CD14-positive monocyte (primary cell): ENCODE measurements around the gene ZNHIT2. TPM values are rescaled to one million over a fixed set of nuclear protein-coding genes. Genes with fewer than 3 reads are reported as not detected.
"Not testable (repeated sequence)": the region's sequence is repeated elsewhere in the genome, so short reads cannot be mapped to it uniquely, and the experiment has no call there.

Experiments
- DNase-seq, 3 donors: peaks; one replicate each; pipeline ENCODE4 v3.0.0-alpha.2; 2011 to 2022
- H2AFZ ChIP-seq: 2 replicates; pipeline ENCODE4 v1.6.0; 2012; ENCODE audit warnings: mild to moderate bottlenecking, low read depth, low read length, inconsistent platforms; ENCODE audit not compliant: insufficient read depth, poor library complexity, severe bottlenecking
- H3K27ac ChIP-seq, 2 donors: 1 replicate in 1 of 2; 2 replicates in 1 of 2; pipeline ENCODE4 v1.5.1; 2012 to 2013; ENCODE audit warnings: low read length in 2 of 2, control low read depth in 1 of 2, inconsistent platforms in 1 of 2, low read depth in 1 of 2, mild to moderate bottlenecking in 1 of 2
- H3K27me3 ChIP-seq, 2 donors: one replicate each; pipeline versions ENCODE4 v1.6.0 to v1.6.1; 2011 to 2013; ENCODE audit warnings: low read length in 2 of 2; ENCODE audit not compliant: control insufficient read depth in 2 of 2, insufficient read depth in 2 of 2
- H3K36me3 ChIP-seq, 2 donors: replicated peaks in 1 of 2; 1 replicate in 1 of 2; 2 replicates in 1 of 2; pipeline versions ENCODE4 v1.5.1 to v1.6.1; 2012 to 2013; ENCODE audit warnings: low read length in 2 of 2, control low read depth in 1 of 2, inconsistent platforms in 1 of 2, mild to moderate bottlenecking in 1 of 2; ENCODE audit not compliant: insufficient read depth in 2 of 2, control insufficient read depth in 1 of 2
- H3K4me1 ChIP-seq, 2 donors: 1 replicate in 1 of 2; 2 replicates in 1 of 2; pipeline versions ENCODE4 v1.5.1 to v1.6.1; 2012 to 2013; ENCODE audit warnings: low read length in 2 of 2, control low read depth in 1 of 2, inconsistent platforms in 1 of 2, mild to moderate bottlenecking in 1 of 2, moderate library complexity in 1 of 2; ENCODE audit not compliant: insufficient read depth in 2 of 2, control insufficient read depth in 1 of 2
- H3K4me2 ChIP-seq: replicated peaks from 2 replicates; pipeline ENCODE3; 2012; ENCODE audit warnings: low read length, moderate library complexity, mild to moderate bottlenecking; ENCODE audit not compliant: poor library complexity, severe bottlenecking; ENCODE audit errors: extremely low read depth
- H3K4me3 ChIP-seq, 3 experiments: fragments of 200-600 bp in 1 of 3; sonication (generic) in 1 of 3; replicated peaks in 1 of 3; 1 replicate in 2 of 3; 2 replicates in 1 of 3; pipeline ENCODE4 v1.5.1; 2011 to 2013; ENCODE audit warnings: low read length in 3 of 3, mild to moderate bottlenecking in 3 of 3, control low read depth in 2 of 3, low read depth in 2 of 3, inconsistent platforms in 1 of 3, moderate library complexity in 1 of 3
- H3K79me2 ChIP-seq: 2 replicates; pipeline ENCODE4 v1.6.0; 2012; ENCODE audit warnings: mild to moderate bottlenecking, control low read depth, inconsistent platforms, low read length, moderate library complexity; ENCODE audit not compliant: insufficient read depth
- H3K9ac ChIP-seq: 2 replicates; pipeline ENCODE4 v1.6.0; 2017; ENCODE audit warnings: low read length, mild to moderate bottlenecking; ENCODE audit not compliant: insufficient read depth, poor library complexity, severe bottlenecking
- H3K9me3 ChIP-seq, 2 donors: replicated peaks in 1 of 2; 1 replicate in 1 of 2; 2 replicates in 1 of 2; pipeline versions ENCODE4 v1.5.1 to v1.6.1; 2012 to 2013; ENCODE audit warnings: low read length in 2 of 2, control low read depth in 1 of 2; ENCODE audit not compliant: control insufficient read depth in 1 of 2, insufficient read depth in 1 of 2
- H4K20me1 ChIP-seq: 2 replicates; pipeline ENCODE4 v1.6.0; 2012; ENCODE audit warnings: mild to moderate bottlenecking, low read length, control low read depth, moderate library complexity; ENCODE audit not compliant: insufficient read depth
- H3K27ac Mint-ChIP-seq, 7 donors: one replicate each; pipeline ENCODE4 v1.8.0; 2020; ENCODE audit warnings: mild to moderate bottlenecking in 7 of 7, mixed read lengths in 7 of 7, moderate library complexity in 6 of 7, inconsistent platforms in 2 of 7
- H3K27me3 Mint-ChIP-seq, 3 donors: one replicate each; pipeline ENCODE4 v1.8.0; 2021 to 2022; ENCODE audit warnings: low read depth in 3 of 3, mild to moderate bottlenecking in 3 of 3, mixed read lengths in 3 of 3, moderate library complexity in 3 of 3, inconsistent platforms in 1 of 3
- H3K36me3 Mint-ChIP-seq, 2 donors: one replicate each; pipeline ENCODE4 v1.8.0; 2020; ENCODE audit warnings: mixed read lengths in 2 of 2, inconsistent platforms in 1 of 2, mild to moderate bottlenecking in 1 of 2
- H3K4me1 Mint-ChIP-seq: one replicate; pipeline ENCODE4 v1.8.0; 2020; ENCODE audit warnings: mild to moderate bottlenecking, mixed read lengths
- H3K4me3 Mint-ChIP-seq, 2 donors: one replicate each; pipeline ENCODE4 v1.8.0; 2020; ENCODE audit warnings: mild to moderate bottlenecking in 2 of 2, mixed read lengths in 2 of 2, moderate library complexity in 1 of 2
- H3K9me3 Mint-ChIP-seq, 7 donors: one replicate each; pipeline ENCODE4 v1.8.0; 2020 to 2022; ENCODE audit warnings: mixed read lengths in 7 of 7, mild to moderate bottlenecking in 6 of 7, moderate library complexity in 6 of 7, inconsistent platforms in 2 of 7
- WGBS: methylation state at CpG from one replicate; pipeline ENCODE4 v1.1.5; 2013; ENCODE audit warnings: missing lambda C conversion rate; ENCODE audit not compliant: insufficient coverage; 5-methylcytosine and 5-hydroxymethylcytosine counted together
- intact Hi-C, 2 donors: fragments of 100-400 bp; cut with micrococcal nuclease; formaldehyde crosslinking; loops; one replicate each; pipeline versions ENCODE4 v1.15.0 to v1.15.1; 2023
- polyA plus RNA-seq, 3 donors: library from polyadenylated mRNA; depleted of rRNA in 1 of 3; unstranded in 2 of 3; stranded (reverse) in 1 of 3; fragments of 300-500 nt in 2 of 3; fragments of >200 nt in 1 of 3; fragmentation: Illumina TruSeq in 2 of 3; gene quantifications; 1 replicate in 2 of 3; 2 replicates in 1 of 3; pipeline ENCODE4 v1.2.3, GENCODE V29; 2012 to 2021
- TF ChIP-seq, protein P1 (sequence below): fragments of 200-600 bp; IDR thresholded peaks from one replicate; pipeline ENCODE4 v1.8.0; 2022; ENCODE audit warnings: antibody characterized with exemption, mild to moderate bottlenecking

Gene ZNHIT2
- polyA plus RNA-seq, 3 donors = 2.1 to 9.4 (median 5.8) TPM

DNA sequence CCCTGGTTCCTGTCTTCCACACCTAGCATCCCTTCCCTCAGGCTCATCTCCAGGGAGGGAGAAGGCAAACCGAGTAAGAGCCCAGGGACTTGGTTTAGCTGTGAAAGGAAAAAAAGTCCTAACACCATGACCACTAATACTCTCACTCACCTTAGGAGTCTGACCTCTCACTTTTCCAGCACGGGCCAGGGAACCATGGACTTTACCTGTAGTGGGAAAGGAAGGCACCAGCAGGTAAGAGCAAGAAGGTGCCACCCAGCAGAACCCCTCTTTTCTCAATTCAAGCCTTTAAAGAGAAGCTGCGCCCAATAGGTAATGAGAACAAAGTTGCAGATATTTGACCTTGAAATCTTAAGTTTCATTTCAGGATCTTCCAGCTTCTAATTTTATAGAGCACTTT is 3.3 kb upstream of the ZNHIT2 start:
- no peaks in the 10 kb centered on the region for H3K9me3 ChIP-seq
- DNase-seq = no peak
- H3K79me2 ChIP-seq = peaks cover 70% of the 10 kb centered on the region
- no peak overlapping the region for H2AFZ ChIP-seq
- peaks cover 43 to 49% of the 10 kb centered on the region in 2 donors for H3K36me3 ChIP-seq
- H3K4me1 ChIP-seq = peaks cover 28 to 46% of the 10 kb centered on the region in 2 donors
- H3K27me3 ChIP-seq = no peaks in the 10 kb centered on the region
- Mint-ChIP-seq H3K4me1 (peaks cover 27% of the 10 kb centered on the region), H3K4me3 (peak overlapping the region; percentile 96 to 98), H3K27me3 (no peaks in the 10 kb centered on the region), H3K9me3 (no peaks in the 10 kb centered on the region), H3K36me3 (peaks cover 51 to 60% of the 10 kb centered on the region in 2 donors), H3K27ac (peak overlapping the region; percentile 99 to 100 (median 99))
- H3K4me2 ChIP-seq = peak overlapping the region; percentile 89
- peak overlapping the region; percentile 98 for H3K9ac ChIP-seq
- TF ChIP-seq, protein P1, sequence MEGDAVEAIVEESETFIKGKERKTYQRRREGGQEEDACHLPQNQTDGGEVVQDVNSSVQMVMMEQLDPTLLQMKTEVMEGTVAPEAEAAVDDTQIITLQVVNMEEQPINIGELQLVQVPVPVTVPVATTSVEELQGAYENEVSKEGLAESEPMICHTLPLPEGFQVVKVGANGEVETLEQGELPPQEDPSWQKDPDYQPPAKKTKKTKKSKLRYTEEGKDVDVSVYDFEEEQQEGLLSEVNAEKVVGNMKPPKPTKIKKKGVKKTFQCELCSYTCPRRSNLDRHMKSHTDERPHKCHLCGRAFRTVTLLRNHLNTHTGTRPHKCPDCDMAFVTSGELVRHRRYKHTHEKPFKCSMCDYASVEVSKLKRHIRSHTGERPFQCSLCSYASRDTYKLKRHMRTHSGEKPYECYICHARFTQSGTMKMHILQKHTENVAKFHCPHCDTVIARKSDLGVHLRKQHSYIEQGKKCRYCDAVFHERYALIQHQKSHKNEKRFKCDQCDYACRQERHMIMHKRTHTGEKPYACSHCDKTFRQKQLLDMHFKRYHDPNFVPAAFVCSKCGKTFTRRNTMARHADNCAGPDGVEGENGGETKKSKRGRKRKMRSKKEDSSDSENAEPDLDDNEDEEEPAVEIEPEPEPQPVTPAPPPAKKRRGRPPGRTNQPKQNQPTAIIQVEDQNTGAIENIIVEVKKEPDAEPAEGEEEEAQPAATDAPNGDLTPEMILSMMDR = no peak
- intact Hi-C loops = loop anchor here in 1 of 2 donors (5.0 kb wide), 1 partner anchor 204 kb away; the partner anchor contains the start of gene ATG2A
- peak overlapping the region; percentile 87 to 99 for H3K27ac ChIP-seq
- H3K4me3 ChIP-seq = peak overlapping the region; percentile 72 to 93 (median 91)
- no CpG with 5 or more reads among the region's 3 CpGs for WGBS
- H4K20me1 ChIP-seq = peaks cover 16% of the 10 kb centered on the region

DNA sequence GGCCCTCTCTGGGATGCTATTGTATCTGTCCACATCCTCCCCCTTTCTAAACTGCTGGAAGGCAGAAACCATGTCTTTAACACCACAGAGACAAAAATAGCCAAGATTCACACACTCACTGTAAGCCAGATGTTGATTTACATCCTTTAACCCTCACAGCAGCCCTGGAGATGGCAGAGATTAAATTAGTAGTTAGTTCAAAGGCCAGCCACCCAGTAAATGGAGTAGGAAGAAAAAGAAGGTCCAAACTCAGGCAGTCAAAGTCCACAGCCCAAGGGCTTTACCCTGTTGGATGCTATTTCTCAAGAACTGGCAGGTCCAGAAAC is 2.1 kb upstream of the ZNHIT2 start:
- H3K27ac ChIP-seq = no peak overlapping the region
- DNase-seq = no peak
- H4K20me1 ChIP-seq = peaks cover 18% of the 10 kb centered on the region
- H3K27me3 ChIP-seq = no peaks in the 10 kb centered on the region
- H3K4me1 Mint-ChIP-seq = peaks cover 28% of the 10 kb centered on the region
- TF ChIP-seq, protein P1 = no peak
- no peak overlapping the region for H3K4me2 ChIP-seq
- H3K9ac ChIP-seq = no peak overlapping the region
- peak overlapping the region in 6 of 7 donors; percentile 10 to 100 (median 77) for H3K27ac Mint-ChIP-seq
- peaks cover 66% of the 10 kb centered on the region for H3K79me2 ChIP-seq
- H3K4me3 ChIP-seq = no peak overlapping the region
- no peak overlapping the region for H3K4me3 Mint-ChIP-seq
- intact Hi-C loops = no loop called here
- H3K27me3 Mint-ChIP-seq = peaks cover 0 to 2% (median 0%) of the 10 kb centered on the region in 3 donors
- peaks cover 43 to 56% of the 10 kb centered on the region in 2 donors for H3K36me3 Mint-ChIP-seq
- peaks cover 32 to 37% of the 10 kb centered on the region in 2 donors for H3K36me3 ChIP-seq
- peaks cover 28 to 46% of the 10 kb centered on the region in 2 donors for H3K4me1 ChIP-seq
- H3K9me3 Mint-ChIP-seq = peaks cover 0 to 2% (median 0%) of the 10 kb centered on the region in 7 donors
- H3K9me3 ChIP-seq = no peaks in the 10 kb centered on the region
- H2AFZ ChIP-seq = no peak overlapping the region

DNA sequence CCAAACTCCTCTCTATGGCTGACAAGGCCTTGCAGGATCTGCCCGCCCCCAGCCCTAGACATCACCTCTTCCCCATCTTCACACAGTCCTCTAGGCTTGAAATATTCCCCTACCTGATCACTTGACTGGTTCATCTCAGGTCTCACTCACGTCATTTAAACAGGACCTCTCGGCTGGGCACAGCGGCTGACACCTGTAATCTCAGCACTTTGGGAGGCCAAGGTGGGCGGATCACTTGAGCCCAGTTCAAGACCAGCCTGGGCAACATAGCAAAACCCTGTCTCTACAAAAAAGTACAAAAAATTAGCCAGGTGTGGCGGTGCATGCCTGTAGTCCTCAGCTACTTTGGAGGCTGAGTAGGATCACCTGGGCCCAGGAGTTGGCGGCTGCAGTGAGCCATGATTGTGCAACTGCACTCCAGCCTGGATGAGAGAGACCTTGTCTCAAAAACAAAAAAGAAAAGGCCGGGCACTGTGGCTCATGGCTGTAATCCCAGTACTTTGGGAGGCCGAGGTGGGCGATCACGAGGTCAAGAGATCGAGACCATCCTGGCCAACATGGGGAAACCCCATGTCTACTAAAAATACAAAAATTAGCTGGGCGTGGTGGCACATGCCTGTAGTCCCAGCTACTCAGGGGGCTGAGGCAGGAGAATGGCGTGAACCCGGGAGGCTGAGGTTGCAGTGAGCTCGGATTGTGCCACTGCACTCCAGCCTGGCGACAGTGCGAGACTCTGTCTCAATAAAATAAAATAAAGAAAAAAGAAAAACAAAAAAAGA is 1.6 kb upstream of the ZNHIT2 start:
- Mint-ChIP-seq H3K4me1 (peaks cover 28% of the 10 kb centered on the region), H3K27ac (peak overlapping the region; percentile 34 to 99 (median 74)), H3K36me3 (peaks cover 38 to 50% of the 10 kb centered on the region in 2 donors)
- H2AFZ ChIP-seq, H3K4me3 ChIP-seq, intact Hi-C loops, H3K9ac ChIP-seq, H3K27me3 Mint-ChIP-seq, H3K9me3 Mint-ChIP-seq, H3K9me3 ChIP-seq, H3K27me3 ChIP-seq, H3K4me3 Mint-ChIP-seq, DNase-seq, H3K4me2 ChIP-seq: not testable (repeated sequence)
- H3K4me1 ChIP-seq = peaks cover 28 to 46% of the 10 kb centered on the region in 2 donors
- peaks cover 61% of the 10 kb centered on the region for H3K79me2 ChIP-seq
- peak overlapping the region in 1 of 2 donors; percentile 22 for H3K27ac ChIP-seq
- H4K20me1 ChIP-seq = peaks cover 18% of the 10 kb centered on the region
- H3K36me3 ChIP-seq = peaks cover 29 to 33% of the 10 kb centered on the region in 2 donors
- 97% methylated on average over 12 of the region's 18 CpGs for WGBS
